GM18505 (cell line): ENCODE measurements around the gene TAGLN3.

Experiments used
- ATAC-seq: cut with Tn5 transposase; IDR thresholded peaks from one replicate; pipeline ENCODE4 v1.9.1; 2021; ENCODE audit not compliant: unreplicated experiment
- POLR2A ChIP-seq: IDR thresholded peaks from 4 replicates; pipeline ENCODE4 v1.6.1; 2011; ENCODE audit warnings: borderline replicate concordance; ENCODE audit not compliant: insufficient read depth, insufficient read length; ENCODE audit errors: extremely low read depth

TAGLN3 gene

GRCh38 chr3:111984636-111985298, 14.0 kb upstream of the TAGLN3 start:
- TF ChIP-seq POLR2A = no peak
- no peak for ATAC-seq

- no peak for ATAC-seq
- TF ChIP-seq POLR2A = no peak
Measured at GRCh38 chr3:111986800-111987199, 11.9 kb upstream of the TAGLN3 start.

- ATAC-seq = peak; percentile 90
- no peak for TF ChIP-seq POLR2A
Measured at GRCh38 chr3:111989061-111989678, 9.6 kb upstream of the TAGLN3 start.

DNA sequence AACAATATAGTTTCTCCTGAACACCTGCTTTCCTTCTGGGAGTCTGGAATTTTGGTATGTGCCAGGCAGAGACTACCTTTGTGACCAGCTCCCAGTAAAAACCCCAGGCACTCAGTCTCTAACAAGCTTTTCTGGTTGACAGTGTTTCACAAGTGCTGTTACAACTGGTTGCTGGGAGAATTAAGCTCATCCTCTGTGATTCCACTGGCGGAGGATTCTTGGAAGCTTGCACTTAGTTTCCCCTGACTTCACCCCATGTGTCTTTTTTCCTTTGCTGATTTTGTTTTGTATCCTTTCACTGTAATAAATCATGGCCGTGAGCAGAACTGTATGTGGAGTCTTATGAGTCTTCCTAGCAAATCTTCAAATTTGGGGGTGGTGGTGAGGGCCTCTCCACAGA, 5.7 kb upstream of the TAGLN3 start:
- no peak for ATAC-seq
- TF ChIP-seq POLR2A = no peak

- no peak for ATAC-seq
- TF ChIP-seq POLR2A = no peak
Measured at GRCh38 chr3:111999484-112000324, 982 bp downstream of the TAGLN3 start.

- no peak for ATAC-seq
- no peak for TF ChIP-seq POLR2A
Measured at GRCh38 chr3:112000367-112000771, 1.6 kb downstream of the TAGLN3 start.

GRCh38 chr3:112000966-112001365, 2.2 kb downstream of the TAGLN3 start:
- no peak for TF ChIP-seq POLR2A
- no peak for ATAC-seq

DNA sequence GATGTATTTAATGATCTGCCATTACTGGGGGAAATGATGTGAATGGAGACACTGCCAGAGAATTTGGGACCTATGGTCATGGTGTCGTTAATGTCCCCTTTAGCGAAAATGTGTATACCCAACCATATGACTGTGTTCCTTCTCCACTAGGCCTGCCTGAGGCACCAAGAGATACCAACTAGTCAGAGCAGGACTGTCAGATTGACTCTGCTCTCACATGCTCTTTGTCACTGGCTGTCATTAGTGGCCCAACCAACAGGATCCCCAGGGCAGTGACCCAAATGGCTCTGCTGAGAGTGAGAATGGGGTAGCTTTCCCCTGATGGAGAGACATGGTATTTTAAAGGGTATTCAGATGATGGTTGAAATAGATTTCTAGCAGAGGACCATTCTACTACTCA, 2.8 kb downstream of the TAGLN3 start:
- TF ChIP-seq POLR2A = no peak
- ATAC-seq = no peak

DNA sequence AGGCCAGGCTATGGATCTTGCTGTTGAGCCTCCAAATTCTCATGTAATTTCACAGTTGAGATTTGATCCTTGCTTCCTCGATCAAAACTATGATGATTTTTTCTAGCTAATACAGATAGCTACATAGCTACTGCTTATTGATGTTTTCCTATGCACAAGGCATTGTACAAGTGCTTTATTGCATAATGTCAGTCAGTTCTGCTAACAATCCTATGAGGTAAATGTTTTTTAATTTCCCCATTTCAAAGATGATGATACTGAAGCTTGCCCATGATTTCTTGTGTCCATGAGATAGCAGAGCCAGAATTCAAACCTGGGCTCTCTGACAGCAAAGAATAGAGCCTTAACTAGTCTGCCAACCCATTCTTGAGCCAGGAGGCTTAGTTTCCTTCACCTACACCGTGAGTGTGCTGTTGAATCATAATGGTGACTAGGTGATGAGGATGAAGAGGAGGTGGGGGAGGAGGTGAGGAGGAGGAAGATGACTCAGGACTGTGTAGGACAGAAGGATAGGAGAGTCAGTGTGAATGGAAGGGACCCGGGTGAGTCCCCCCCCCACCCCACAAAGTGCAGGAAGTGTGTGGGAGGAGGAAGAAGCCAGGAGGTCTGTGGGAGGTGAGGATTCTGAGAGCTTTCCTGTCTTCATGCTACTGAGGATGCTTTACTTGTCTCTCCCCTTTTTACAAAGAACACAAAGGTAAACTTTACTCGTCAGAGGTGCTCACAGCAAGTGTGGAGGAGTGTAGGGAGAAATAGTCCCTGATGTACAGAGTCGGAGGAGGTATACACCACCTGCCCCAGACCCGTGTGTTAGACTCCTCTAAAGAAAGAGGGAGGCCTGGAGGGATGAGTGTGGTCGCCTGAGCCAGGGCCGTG, 3.6 kb downstream of the TAGLN3 start:
- no peak for TF ChIP-seq POLR2A
- ATAC-seq = no peak

- ATAC-seq = no peak
- no peak for TF ChIP-seq POLR2A
Measured at GRCh38 chr3:112003321-112004080, 4.8 kb downstream of the TAGLN3 start.

DNA sequence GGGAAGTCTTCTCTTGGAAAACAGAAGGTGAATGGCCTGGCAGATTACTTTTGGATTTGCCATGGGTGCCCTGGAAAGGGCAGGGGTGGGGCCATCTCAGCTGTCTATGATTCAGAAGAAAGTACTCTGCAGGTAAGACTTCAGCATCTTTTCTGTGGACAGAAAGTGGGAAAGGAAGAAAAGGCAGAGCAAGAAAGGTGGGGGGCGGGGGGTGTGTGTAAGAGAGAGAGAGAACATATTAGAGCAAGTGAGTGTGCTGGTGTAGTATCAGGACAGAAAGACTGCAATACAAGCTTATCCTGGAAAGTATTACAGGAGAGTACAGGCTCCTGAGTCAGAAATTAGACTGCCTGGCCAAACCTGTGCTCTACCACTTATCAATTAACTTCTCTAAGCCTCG, 5.5 kb downstream of the TAGLN3 start:
- no peak for TF ChIP-seq POLR2A
- no peak for ATAC-seq

- no peak for ATAC-seq
- TF ChIP-seq POLR2A = no peak
Measured at GRCh38 chr3:112004669-112005068, 5.9 kb downstream of the TAGLN3 start.
